HepG2 (cell line): ENCODE data around the gene R3HDM4. TPM values are rescaled to one million over a fixed set of nuclear protein-coding genes. Genes with fewer than 3 reads are reported as not detected.

Source experiments
- ATAC-seq: fragments of 200-7000 bp; cut with Tn5 transposase; 3 replicates; pipeline ENCODE4 v1.9.1; 2020; ENCODE audit warnings: mild to moderate bottlenecking, moderate library complexity
- BruUV-seq: library from RNA; stranded (reverse); fragments of 400-500 nt; replicated peaks from 2 replicates; lab custom pipeline; 2021; lab: Mats Ljungman, UMichigan
- CTCF ChIA-PET: fragments of 300-600 bp; formaldehyde crosslinking; extraction: SDS; loops from one replicate; lab custom pipeline; 2021; ENCODE audit warnings: low total read pairs, inconsistent platforms, low intra/inter-chr PET ratio; lab: Yijun Ruan, JAX
- POLR2A ChIA-PET: fragments of 350-600 bp; sonication (Branson Sonifier 250); formaldehyde crosslinking; loops from one replicate; lab custom pipeline; 2020; ENCODE audit warnings: antibody characterized with exemption, inconsistent platforms; lab: Yijun Ruan, JAX
- DNase-seq: peaks from one replicate; pipeline ENCODE4 v3.0.0-alpha.2; 2015; ENCODE audit warnings: low spot score
- FAIRE-seq: peaks from 3 replicates; lab custom pipeline; 2011; peaks lifted over from hg19 to GRCh38; lab: Jason Lieb, UNC
- H2AFZ ChIP-seq: one replicate; pipeline ENCODE4 v1.6.1; 2011; ENCODE audit warnings: low read length, inconsistent platforms
- H3K27ac ChIP-seq: fragments of 300-600 bp; 3 replicates; pipeline ENCODE4 v1.8.0; 2011; ENCODE audit warnings: mixed run types, mild to moderate bottlenecking, mixed read lengths, low read length, inconsistent platforms; ENCODE audit not compliant: insufficient read depth; ENCODE audit errors: extremely low read length
- H3K27me3 ChIP-seq, 2 experiments: fragments of 200-600 bp in 1 of 2; 2 replicates in 1 of 2; 3 replicates in 1 of 2; pipeline versions ENCODE4 v1.6.0 to v1.8.0; 2011; ENCODE audit warnings: low read length in 2 of 2, mild to moderate bottlenecking in 2 of 2, moderate library complexity in 2 of 2, inconsistent platforms in 1 of 2; ENCODE audit not compliant: insufficient read depth in 2 of 2, control insufficient read depth in 1 of 2
- H3K36me3 ChIP-seq, 2 experiments: fragments of 200-600 bp in 1 of 2; replicated peaks in 1 of 2; 2 replicates in 1 of 2; 3 replicates in 1 of 2; pipeline versions ENCODE4 v1.5.1 to v1.8.0; 2011; ENCODE audit warnings: low read length in 2 of 2, inconsistent platforms in 1 of 2; ENCODE audit not compliant: insufficient read depth in 2 of 2, control insufficient read depth in 1 of 2
- H3K4me1 ChIP-seq: 2 replicates; pipeline ENCODE4 v1.5.1; 2012; ENCODE audit warnings: low read length, inconsistent platforms; ENCODE audit not compliant: insufficient read depth
- H3K4me2 ChIP-seq: 2 replicates; pipeline ENCODE4 v1.6.0; 2011; ENCODE audit warnings: low read depth, low read length, inconsistent platforms
- H3K4me3 ChIP-seq, 3 experiments: fragments of 200-600 bp in 1 of 3; sonication (generic), shearing (Covaris generic) in 1 of 3; replicated peaks in 1 of 3; 2 replicates each; pipeline ENCODE4 v1.5.1; 2011 to 2016; ENCODE audit warnings: low read length in 3 of 3, inconsistent platforms in 2 of 3, low read depth in 2 of 3, mild to moderate bottlenecking in 2 of 3, control low read depth in 1 of 3, mixed read lengths in 1 of 3; ENCODE audit not compliant: insufficient read depth in 1 of 3
- H3K79me2 ChIP-seq: one replicate; pipeline ENCODE4 v1.6.1; 2011; ENCODE audit warnings: low read length, inconsistent platforms; ENCODE audit not compliant: insufficient read depth
- H3K9ac ChIP-seq: 2 replicates; pipeline ENCODE4 v1.6.0; 2011; ENCODE audit warnings: mild to moderate bottlenecking, low read depth, low read length, inconsistent platforms; ENCODE audit not compliant: insufficient read depth
- H3K9me3 ChIP-seq: 2 replicates; pipeline ENCODE4 v1.5.1; 2012; ENCODE audit warnings: mild to moderate bottlenecking, low read length
- H4K20me1 ChIP-seq: 2 replicates; pipeline ENCODE4 v1.6.0; 2011; ENCODE audit warnings: inconsistent platforms, mild to moderate bottlenecking, low read length, moderate library complexity; ENCODE audit not compliant: insufficient read depth
- AGO1 ChIP-seq: fragments of 200-400 bp; formaldehyde crosslinking; IDR thresholded peaks from 2 replicates; pipeline ENCODE4 v1.6.1; 2017; ENCODE audit warnings: mild to moderate bottlenecking, low read depth, low read length, moderate library complexity; ENCODE audit not compliant: poor library complexity, severe bottlenecking
- AGO2 ChIP-seq: fragments of 200-400 bp; formaldehyde crosslinking; optimal IDR thresholded peaks from 2 replicates; pipeline ENCODE3; 2017; ENCODE audit warnings: mild to moderate bottlenecking, low read depth, low read length, moderate library complexity
- NCOA2 ChIP-seq: sonication (generic); formaldehyde crosslinking; IDR thresholded peaks from 2 replicates; pipeline ENCODE4 v1.8.0; 2022; ENCODE audit warnings: inconsistent platforms
- SOX5 ChIP-seq: IDR thresholded peaks from 2 replicates; pipeline ENCODE4 v1.6.1; 2016; ENCODE audit warnings: borderline replicate concordance
- SRSF1 ChIP-seq: fragments of 200-400 bp; formaldehyde crosslinking; optimal IDR thresholded peaks from 2 replicates; pipeline ENCODE3; 2017; ENCODE audit warnings: mild to moderate bottlenecking, low read depth, low read length, moderate library complexity
- ZNF224 ChIP-seq: sonication (generic); formaldehyde crosslinking; IDR thresholded peaks from 2 replicates; pipeline ENCODE4 v1.5.0; 2020; ENCODE audit warnings: mild to moderate bottlenecking, missing genetic modification reagents
- WGBS: methylation state at CpG from one replicate; pipeline ENCODE4 v1.1.6; 2017; ENCODE audit warnings: low lambda C conversion rate; 5-methylcytosine and 5-hydroxymethylcytosine counted together
- in situ Hi-C: cut with HindIII; loops from 2 replicates; pipeline ENCODE4 v1.10.0; 2017; ENCODE audit warnings: low pct_unique_long_range_greater_than_20kb; ENCODE audit not compliant: extremely low pct_ligation_motif_present
- intact Hi-C: fragments of 100-400 bp; cut with micrococcal nuclease; formaldehyde crosslinking; loops from one replicate; pipeline ENCODE4 v1.10.0; 2022; ENCODE audit not compliant: unreplicated experiment
- polyA plus RNA-seq, 8 experiments: library from polyadenylated mRNA; depleted of rRNA in 3 of 8; stranded (reverse) in 7 of 8; unstranded in 1 of 8; fragments of >200 nt; fragmentation: Illumina TruSeq in 4 of 8; extraction: Trizol in 4 of 8; gene quantifications; 2 replicates each; pipeline versions ENCODE4 v1.2.1 to v1.2.3, GENCODE V29; 2011 to 2016; ENCODE audit warnings: low read depth in 4 of 8, missing spikeins in 1 of 8, mixed read lengths in 1 of 8; ENCODE audit not compliant: insufficient read depth in 1 of 8
- total RNA-seq, 5 experiments: library from RNA; depleted of rRNA; stranded (reverse); fragments of >200 nt; fragmentation: Illumina TruSeq; extraction: Trizol; gene quantifications; 2 replicates each; pipeline ENCODE4 v1.2.3, GENCODE V29; 2016; ENCODE audit warnings: low read depth in 1 of 5

The R3HDM4 gene
- total and polyA plus RNA-seq, 2 of the 13 experiments (the other 11 are each of a cell fraction or from before 2014, with no cell fraction given): 26.2 to 26.9 TPM

DNA sequence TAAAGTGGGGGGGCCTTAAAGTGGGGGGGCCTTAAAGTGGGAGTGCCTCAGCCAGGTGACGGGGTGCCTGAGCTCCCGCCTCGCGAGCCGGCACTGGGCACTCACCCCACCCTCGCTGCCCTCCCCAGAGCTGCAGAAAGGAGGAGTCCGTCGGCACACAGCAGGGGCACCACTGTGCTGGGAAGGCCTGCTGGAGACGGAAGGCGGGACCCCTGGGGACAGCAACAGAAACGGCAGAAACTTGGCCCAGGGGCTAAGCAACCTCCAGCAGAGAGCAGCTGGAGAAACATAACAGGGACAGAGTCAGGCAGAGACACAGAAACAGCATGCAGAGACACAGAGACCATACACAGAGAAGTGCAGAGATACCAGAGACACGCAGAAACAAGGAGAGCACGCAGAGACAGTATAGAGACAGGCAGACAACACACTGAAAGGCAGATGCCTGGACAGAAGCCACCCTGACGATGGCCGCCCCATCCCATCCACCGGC is 45.7 kb downstream of the R3HDM4 start:
- no peaks in the 10 kb centered on the region for H4K20me1 ChIP-seq
- FAIRE-seq: no peak
- H3K4me3 ChIP-seq: no peak overlapping the region
- TF ChIP-seq AGO1: peak; percentile 4
- TF ChIP-seq SRSF1: peak; percentile 35
- no peak for TF ChIP-seq ZNF224
- H3K4me2 ChIP-seq: no peak overlapping the region
- no peaks in the 10 kb centered on the region for H3K79me2 ChIP-seq
- WGBS: 91% methylated on average over 7 of the region's 16 CpGs
- H3K27me3 ChIP-seq: no peaks in the 10 kb centered on the region
- intact Hi-C loops (no loop called here), in situ Hi-C loops (loop anchor here (10.0 kb wide), 1 partner anchor 117 kb away; the partner anchor contains the start of gene WDR18)
- no TSS peak for BruUV-seq
- H3K4me1 ChIP-seq: no peaks in the 10 kb centered on the region
- H3K9me3 ChIP-seq: no peaks in the 10 kb centered on the region
- no peak for DNase-seq
- ChIA-PET POLR2A (interaction anchor here (1.4 kb wide), 1 partner anchor 25 kb away, joined by 3 read pairs; the partner anchor contains the start of gene MED16), CTCF (no interaction called here)
- H3K36me3 ChIP-seq: peaks cover 3 to 12% of the 10 kb centered on the region in 2 experiments; a peak in 2 of 5 replicates
- H2AFZ ChIP-seq: no peak overlapping the region
- no peak for ATAC-seq
- H3K27ac ChIP-seq: no peak overlapping the region
- no peak overlapping the region for H3K9ac ChIP-seq

DNA sequence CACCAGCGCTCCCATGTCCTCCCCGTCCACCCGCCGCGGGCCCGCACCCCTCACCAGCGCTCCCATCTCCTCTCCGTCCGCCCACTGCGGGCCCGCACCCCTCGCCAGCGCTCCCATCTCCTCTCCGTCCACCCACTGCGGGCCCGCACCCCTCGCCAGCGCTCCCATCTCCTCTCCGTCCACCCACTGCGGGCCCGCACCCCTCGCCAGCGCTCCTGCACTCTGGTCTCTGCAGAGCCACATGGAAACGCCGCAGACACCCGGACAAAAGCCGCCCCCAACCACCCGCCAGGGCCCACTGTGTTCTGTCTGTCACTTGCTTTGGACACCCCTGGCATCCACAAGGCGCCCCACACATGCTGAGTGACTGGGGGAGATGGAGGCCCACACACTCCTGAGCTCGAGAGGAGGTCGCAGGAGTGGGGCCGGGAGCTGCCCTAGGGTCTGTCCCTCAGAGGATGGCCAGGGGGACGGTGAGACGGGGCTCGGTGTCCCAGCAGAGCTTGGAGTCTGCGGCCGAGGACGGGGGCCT is 46.2 kb downstream of the R3HDM4 start:
- FAIRE-seq (no peak), ATAC-seq (no peak), DNase-seq (no peak)
- no TSS peak for BruUV-seq
- H3K4me1 ChIP-seq: no peaks in the 10 kb centered on the region
- WGBS: 87% methylated on average over 38 of the region's 38 CpGs
- H3K36me3 ChIP-seq: peaks cover 3 to 12% of the 10 kb centered on the region in 2 experiments; a peak in 2 of 5 replicates
- H3K9me3 ChIP-seq: no peaks in the 10 kb centered on the region
- H4K20me1 ChIP-seq: no peaks in the 10 kb centered on the region
- H3K79me2 ChIP-seq: no peaks in the 10 kb centered on the region
- no peaks in the 10 kb centered on the region for H3K27me3 ChIP-seq
- ChIA-PET POLR2A (interaction anchor here (1.4 kb wide), 1 partner anchor 26 kb away, joined by 3 read pairs; the partner anchor contains the start of gene MED16), CTCF (no interaction called here)
- H3K4me2 ChIP-seq: no peak overlapping the region
- in situ Hi-C loops (loop anchor here (10.0 kb wide), 1 partner anchor 118 kb away; the partner anchor contains the start of gene WDR18), intact Hi-C loops (no loop called here)
- no peak overlapping the region for H3K9ac ChIP-seq
- H2AFZ ChIP-seq: no peak overlapping the region
- peak; percentile 93 for TF ChIP-seq AGO2
- peak; percentile 52 for TF ChIP-seq AGO1
- no peak for TF ChIP-seq SOX5 (CRISPR knock-in tag)
- no peak for TF ChIP-seq NCOA2 (CRISPR knock-in tag)
- TF ChIP-seq, all 625 proteins: peak for 2
- Histone ChIP-seq H3K4me3 (no peak overlapping the region), H3K27ac (no peak overlapping the region)
